ENCODE data around the gene ASTN2. TPM values are rescaled to one million over a fixed set of nuclear protein-coding genes. Genes with fewer than 3 reads are reported as not detected.
A peak's percentile ranks its signal among the peaks of the same experiment; 100 is the strongest.

ASTN2 gene
- total and polyA plus RNA-seq, 2 experiments from 2014 or later, result 5.8 to 7.5 TPM

GRCh38 chr9:117354997-117355396, 59.9 kb downstream of the ASTN2 start:
- H3K27ac ChIP-seq, result no peak overlapping the region
- no peak for TF ChIP-seq EZH2 (IDR thresholded peaks at IDR 0.05; ENCODE audit: insufficient read depth, poor library complexity, severe bottlenecking)
- no peak for TF ChIP-seq EZH2phosphoT487 (IDR thresholded peaks at IDR 0.05; ENCODE audit: insufficient read depth, low read depth)
- no peaks in the 10 kb centered on the region for H3K79me2 ChIP-seq (ENCODE audit: insufficient read depth)
- no peak overlapping the region for H3K4me3 ChIP-seq
- no peak overlapping the region for H3K9ac ChIP-seq
- no peak overlapping the region for H3K4me2 ChIP-seq (ENCODE audit: unreplicated experiment)
- in situ Hi-C loops (cut with MboI), result no loop called here
- no peaks in the 10 kb centered on the region for H3F3A ChIP-seq (ENCODE audit: insufficient read depth)
- H4K20me1 ChIP-seq (ENCODE audit: insufficient read depth), result no peaks in the 10 kb centered on the region
- no peaks in the 10 kb centered on the region for H3K9me3 ChIP-seq (ENCODE audit: low read depth)
- no peak overlapping the region for H2AFZ ChIP-seq
- DNase-seq, result no peak
- no peaks in the 10 kb centered on the region for H3K27me3 ChIP-seq (replicated peaks; ENCODE audit: insufficient read depth)
- H3K36me3 ChIP-seq (ENCODE audit: low read depth), result no peaks in the 10 kb centered on the region
- H3K9me2 ChIP-seq (ENCODE audit: insufficient read depth), result no peaks in the 10 kb centered on the region
- no peaks in the 10 kb centered on the region for H3K4me1 ChIP-seq (ENCODE audit: insufficient read depth)

DNA sequence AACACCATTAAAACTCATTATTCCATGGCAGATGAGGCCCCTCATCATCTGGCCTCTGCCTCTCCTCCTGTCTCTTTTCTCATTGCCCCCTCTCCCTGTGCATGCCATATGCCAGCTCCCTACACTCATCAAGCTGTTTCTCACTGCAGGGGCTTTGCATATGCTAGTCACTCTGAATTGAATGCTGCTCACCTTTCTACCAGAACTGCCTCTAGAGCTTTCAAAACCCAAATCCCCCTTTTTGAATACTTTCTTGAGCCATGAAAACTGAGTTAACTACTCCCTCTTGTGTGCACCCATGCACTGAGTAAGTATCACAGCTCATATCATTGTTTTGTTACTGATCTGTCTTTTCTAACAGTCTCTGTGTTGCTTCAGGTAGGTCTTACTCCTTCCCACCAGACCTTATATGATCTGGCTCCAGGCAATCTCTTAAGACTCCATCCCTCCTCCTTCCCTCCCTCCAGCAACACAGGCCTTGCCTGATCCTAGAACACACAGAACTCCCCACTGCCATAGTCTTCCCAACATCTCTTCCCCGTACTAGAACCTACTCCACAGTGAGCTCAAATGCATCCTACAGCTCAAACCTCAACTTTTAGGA, 60.5 kb downstream of the ASTN2 start:
- H3K9me3 ChIP-seq (ENCODE audit: low read depth), result no peaks in the 10 kb centered on the region
- H3K4me2 ChIP-seq (ENCODE audit: unreplicated experiment), result no peak overlapping the region
- in situ Hi-C loops (cut with MboI), result no loop called here
- H3K9ac ChIP-seq, result no peak overlapping the region
- no peak for DNase-seq
- H3K79me2 ChIP-seq (ENCODE audit: insufficient read depth), result no peaks in the 10 kb centered on the region
- no peaks in the 10 kb centered on the region for H3K4me1 ChIP-seq (ENCODE audit: insufficient read depth)
- WGBS, 2 experiments (ENCODE audit: low coverage in 1 of 2, low lambda C conversion rate in 2 of 2, missing lambda C conversion rate in 2 of 2), result 8 to 25% methylated on average over 1 of the region's 1 CpG
- TF ChIP-seq EZH2phosphoT487 (IDR thresholded peaks at IDR 0.05; ENCODE audit: insufficient read depth, low read depth) (no peak), EZH2 (IDR thresholded peaks at IDR 0.05; ENCODE audit: insufficient read depth, poor library complexity, severe bottlenecking) (no peak)
- H2AFZ ChIP-seq, result no peak overlapping the region
- no peaks in the 10 kb centered on the region for H3F3A ChIP-seq (ENCODE audit: insufficient read depth)
- H3K4me3 ChIP-seq, result no peak overlapping the region
- no peak overlapping the region for H3K27ac ChIP-seq
- no peaks in the 10 kb centered on the region for H3K27me3 ChIP-seq (replicated peaks; ENCODE audit: insufficient read depth)
- H3K36me3 ChIP-seq (ENCODE audit: low read depth), result no peaks in the 10 kb centered on the region
- H4K20me1 ChIP-seq (ENCODE audit: insufficient read depth), result no peaks in the 10 kb centered on the region
- no peaks in the 10 kb centered on the region for H3K9me2 ChIP-seq (ENCODE audit: insufficient read depth)

DNA sequence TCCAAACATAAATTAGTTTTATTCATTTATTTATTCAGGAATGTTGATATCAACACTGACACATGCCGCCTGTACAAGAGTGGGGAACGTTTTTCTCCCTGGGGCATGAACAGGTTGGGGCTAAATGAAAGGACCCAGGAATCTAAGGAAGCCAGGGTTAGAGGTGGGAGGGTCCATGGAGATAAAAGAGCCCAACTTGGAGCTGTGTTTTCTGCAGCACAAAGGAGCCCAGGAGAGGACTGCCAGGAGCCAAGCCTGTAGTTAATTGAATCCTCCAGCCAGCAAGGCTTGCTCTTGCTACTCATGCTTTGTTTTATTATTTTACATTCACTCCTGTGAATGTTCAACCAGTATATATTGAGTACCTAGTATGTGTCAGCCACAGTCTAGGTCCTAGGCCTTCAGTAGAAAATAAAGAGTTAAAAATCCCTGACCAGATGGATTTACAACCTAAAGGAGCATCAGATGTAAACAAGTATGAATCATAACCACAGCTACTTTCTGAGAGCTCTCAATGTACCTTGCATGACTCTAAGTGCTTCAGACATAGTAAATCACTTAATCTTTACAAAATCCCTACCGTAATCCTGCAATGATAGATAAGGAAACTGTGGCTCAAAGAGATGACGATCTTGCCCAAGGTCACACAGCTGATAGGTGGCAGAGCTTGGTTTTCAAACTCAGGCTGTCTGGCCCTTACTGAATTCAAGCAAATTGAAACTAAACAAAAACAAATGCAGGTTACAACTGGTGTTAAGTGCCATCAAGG, 69.8 kb downstream of the ASTN2 start:
- Histone ChIP-seq H2AFZ (no peak overlapping the region), H3K9me3 (ENCODE audit: low read depth) (no peaks in the 10 kb centered on the region), H3K9ac (no peak overlapping the region), H3K4me3 (no peak overlapping the region), H3K4me1 (ENCODE audit: insufficient read depth) (no peaks in the 10 kb centered on the region), H3K4me2 (ENCODE audit: unreplicated experiment) (no peak overlapping the region), H4K20me1 (ENCODE audit: insufficient read depth) (no peaks in the 10 kb centered on the region), H3K36me3 (ENCODE audit: low read depth) (no peaks in the 10 kb centered on the region), H3K27me3 (replicated peaks; ENCODE audit: insufficient read depth) (no peaks in the 10 kb centered on the region), H3K27ac (no peak overlapping the region), H3K9me2 (ENCODE audit: insufficient read depth) (no peaks in the 10 kb centered on the region), H3K79me2 (ENCODE audit: insufficient read depth) (no peaks in the 10 kb centered on the region), H3F3A (ENCODE audit: insufficient read depth) (no peaks in the 10 kb centered on the region)
- 17 to 18% methylated on average over 4 of the region's 4 CpGs for WGBS, 2 experiments (ENCODE audit: low coverage in 1 of 2, low lambda C conversion rate in 2 of 2, missing lambda C conversion rate in 2 of 2)
- TF ChIP-seq EZH2phosphoT487 (IDR thresholded peaks at IDR 0.05; ENCODE audit: insufficient read depth, low read depth) (no peak), EZH2 (IDR thresholded peaks at IDR 0.05; ENCODE audit: insufficient read depth, poor library complexity, severe bottlenecking) (no peak)
- DNase-seq, result no peak
- in situ Hi-C loops (cut with MboI), result no loop called here

DNA sequence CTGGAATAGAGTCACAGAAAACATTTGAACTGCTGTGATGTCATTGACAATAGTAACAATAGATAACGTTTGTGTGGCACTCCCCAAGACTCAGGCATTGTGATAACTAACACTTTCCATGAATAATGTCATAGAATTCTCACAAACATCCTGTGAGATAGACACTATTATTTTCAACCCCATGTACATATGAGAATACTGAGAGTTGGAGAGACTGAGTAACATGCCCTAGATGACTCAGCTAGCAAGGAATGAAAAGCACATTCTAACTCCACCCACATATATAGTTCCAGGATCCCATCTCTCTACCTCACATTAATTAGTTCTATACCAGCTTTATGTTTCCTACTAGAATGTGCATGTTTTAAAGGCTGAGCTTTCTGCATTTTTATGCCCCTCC, 71.4 kb downstream of the ASTN2 start:
- Histone ChIP-seq H3K36me3 (ENCODE audit: low read depth) (no peaks in the 10 kb centered on the region), H3F3A (ENCODE audit: insufficient read depth) (no peaks in the 10 kb centered on the region), H3K9me2 (ENCODE audit: insufficient read depth) (no peaks in the 10 kb centered on the region), H3K4me1 (ENCODE audit: insufficient read depth) (no peaks in the 10 kb centered on the region), H3K4me2 (ENCODE audit: unreplicated experiment) (no peak overlapping the region), H4K20me1 (ENCODE audit: insufficient read depth) (no peaks in the 10 kb centered on the region; the same call in 1 of the 2 replicates), H3K79me2 (ENCODE audit: insufficient read depth) (no peaks in the 10 kb centered on the region), H3K27me3 (replicated peaks; ENCODE audit: insufficient read depth) (no peaks in the 10 kb centered on the region), H3K9me3 (ENCODE audit: low read depth) (no peaks in the 10 kb centered on the region), H2AFZ (no peak overlapping the region), H3K27ac (no peak overlapping the region), H3K4me3 (no peak overlapping the region), H3K9ac (no peak overlapping the region)
- WGBS, 2 experiments (ENCODE audit: low coverage in 1 of 2, low lambda C conversion rate in 2 of 2, missing lambda C conversion rate in 2 of 2), result 0% methylated on average over 1 of the region's 1 CpG
- TF ChIP-seq EZH2phosphoT487 (IDR thresholded peaks at IDR 0.05; ENCODE audit: insufficient read depth, low read depth), result no peak
- no peak for TF ChIP-seq EZH2 (IDR thresholded peaks at IDR 0.05; ENCODE audit: insufficient read depth, poor library complexity, severe bottlenecking)
- DNase-seq, result peak; percentile 9
- in situ Hi-C loops (cut with MboI), result no loop called here

Data from GM23248 (cell line).